ENCODE results near the gene RPS6KC1. TPM values are rescaled to one million over a fixed set of nuclear protein-coding genes. Genes with fewer than 3 reads are reported as not detected.
"Not testable (repeated sequence)": the region's sequence is repeated elsewhere in the genome, so short reads cannot be mapped to it uniquely, and the experiment has no call there.

The RPS6KC1 gene
- total RNA-seq, 6 donors from 2014 or later, result 8.3 to 31.4 (median 15.1) TPM

GRCh38 chr1:213154056-213154685 lies 103.1 kb downstream of the RPS6KC1 start:
- Histone ChIP-seq H3K4me1 (no peaks in the 10 kb centered on the region), H3K9me3 (no peaks in the 10 kb centered on the region), H3K27ac (no peak overlapping the region), H3K27me3 (no peaks in the 10 kb centered on the region), H3K36me3 (no peaks in the 10 kb centered on the region), H3K4me3 (no peak overlapping the region)
- TF ChIP-seq POLR2AphosphoS5 (IDR thresholded peaks at IDR 0.05), result no peak
- ATAC-seq (ENCODE audit: low FRiP score in 2 of 2) (peak; percentile 41 to 49), DNase-seq (no peak)
- WGBS, 2 donors, result 85 to 95% methylated on average over 2 to 3 of the region's 3 CpGs

- 78 to 90% methylated on average over 5 of the region's 5 CpGs for WGBS, 2 donors
- TF ChIP-seq POLR2AphosphoS5 (IDR thresholded peaks at IDR 0.05), result no peak
- TF ChIP-seq EP300 (IDR thresholded peaks at IDR 0.05), result no peak
- TF ChIP-seq POLR2A (IDR thresholded peaks at IDR 0.05), result no peak
- TF ChIP-seq CTCF (IDR thresholded peaks at IDR 0.05), result no peak
- no peaks in the 10 kb centered on the region for H3K4me1 ChIP-seq
- DNase-seq (no peak), ATAC-seq (ENCODE audit: low FRiP score in 2 of 2) (no peak)
- no peaks in the 10 kb centered on the region for H3K27me3 ChIP-seq
- no peaks in the 10 kb centered on the region for H3K36me3 ChIP-seq
- H3K9me3 ChIP-seq, result no peaks in the 10 kb centered on the region
- no peak overlapping the region for H3K27ac ChIP-seq
- no peak overlapping the region for H3K4me3 ChIP-seq
These were observed 108.3 kb downstream of the RPS6KC1 start for GRCh38 chr1:213159376-213159775.

- not testable (repeated sequence) for H3K36me3 ChIP-seq; H3K4me1 ChIP-seq; H3K9me3 ChIP-seq; H3K4me3 ChIP-seq; DNase-seq; H3K27me3 ChIP-seq; H3K27ac ChIP-seq; ATAC-seq (ENCODE audit: low FRiP score in 2 of 2)
- 88 to 98% methylated on average over 2 of the region's 2 CpGs for WGBS, 2 donors
These were observed 109.4 kb downstream of the RPS6KC1 start for GRCh38 chr1:213160442-213160841.

GRCh38 chr1:213162338-213162737 lies 111.3 kb downstream of the RPS6KC1 start:
- no peaks in the 10 kb centered on the region for H3K4me1 ChIP-seq
- TF ChIP-seq POLR2AphosphoS5 (IDR thresholded peaks at IDR 0.05), result no peak
- no peak for TF ChIP-seq CTCF (IDR thresholded peaks at IDR 0.05)
- TF ChIP-seq EP300 (IDR thresholded peaks at IDR 0.05), result no peak
- ATAC-seq (ENCODE audit: low FRiP score in 2 of 2) (peak in 1 of 2 donors; percentile 66), DNase-seq (no peak)
- H3K27me3 ChIP-seq, result no peaks in the 10 kb centered on the region
- no peaks in the 10 kb centered on the region for H3K36me3 ChIP-seq
- 82 to 89% methylated on average over 1 to 2 of the region's 2 CpGs for whole genome bisulfite sequencing, 2 donors
- H3K27ac ChIP-seq, result no peak overlapping the region
- H3K9me3 ChIP-seq, result no peaks in the 10 kb centered on the region
- no peak overlapping the region for H3K4me3 ChIP-seq

GRCh38 chr1:213162862-213163261 lies 111.8 kb downstream of the RPS6KC1 start:
- TF ChIP-seq EP300 (IDR thresholded peaks at IDR 0.05) (no peak), POLR2A (IDR thresholded peaks at IDR 0.05) (no peak), CTCF (IDR thresholded peaks at IDR 0.05) (no peak), POLR2AphosphoS5 (IDR thresholded peaks at IDR 0.05) (no peak)
- no peaks in the 10 kb centered on the region for H3K27me3 ChIP-seq
- H3K9me3 ChIP-seq, result no peaks in the 10 kb centered on the region
- ATAC-seq (ENCODE audit: low FRiP score in 2 of 2) (no peak), DNase-seq (no peak)
- no peaks in the 10 kb centered on the region for H3K4me1 ChIP-seq
- WGBS, 2 donors, result 90 to 94% methylated on average over 1 of the region's 1 CpG
- no peak overlapping the region for H3K4me3 ChIP-seq
- H3K36me3 ChIP-seq, result no peaks in the 10 kb centered on the region
- no peak overlapping the region for H3K27ac ChIP-seq

GRCh38 chr1:213163278-213163711 lies 112.3 kb downstream of the RPS6KC1 start:
- DNase-seq, result no peak
- TF ChIP-seq POLR2AphosphoS5 (IDR thresholded peaks at IDR 0.05) (no peak), POLR2A (IDR thresholded peaks at IDR 0.05) (no peak), EP300 (IDR thresholded peaks at IDR 0.05) (no peak), CTCF (IDR thresholded peaks at IDR 0.05) (no peak)
- Histone ChIP-seq H3K4me1 (no peaks in the 10 kb centered on the region), H3K4me3 (no peak overlapping the region), H3K9me3 (no peaks in the 10 kb centered on the region), H3K36me3 (no peaks in the 10 kb centered on the region), H3K27ac (no peak overlapping the region), H3K27me3 (no peaks in the 10 kb centered on the region)
- ATAC-seq (ENCODE audit: low FRiP score in 2 of 2), result peak in 1 of 2 donors; percentile 36
- WGBS, 2 donors, result 85 to 88% methylated on average over 3 of the region's 3 CpGs

All from upper lobe of left lung (tissue), 6 donors.